H1 (cell line): ENCODE data around the gene PHC3. TPM values are rescaled to one million over a fixed set of nuclear protein-coding genes. Genes with fewer than 3 reads are reported as not detected.

Experiments used
- CTCF ChIA-PET: fragments of 300-600 bp; sonication (Branson Sonifier 250); formaldehyde crosslinking; loops from one replicate; lab custom pipeline; 2021; ENCODE audit not compliant: partially characterized antibody; lab: Charles Lee
- POLR2A ChIA-PET: fragments of 300-600 bp; sonication (Branson Sonifier 250); formaldehyde crosslinking; loops from one replicate; lab custom pipeline; 2021; ENCODE audit warnings: inconsistent platforms; ENCODE audit not compliant: partially characterized antibody; lab: Charles Lee
- DNase-seq, 2 experiments: peaks; one replicate each; pipeline versions ENCODE4 v3.0.0 to v3.0.0-alpha.2; 2010 to 2022; ENCODE audit warnings: low spot score in 2 of 2, low read depth in 1 of 2, mixed read lengths in 1 of 2
- FAIRE-seq: peaks from 2 replicates; lab custom pipeline; 2011; peaks lifted over from hg19 to GRCh38; lab: Jason Lieb, UNC
- H2AFZ ChIP-seq: 2 replicates; pipeline ENCODE4 v1.8.1; 2012; ENCODE audit warnings: low read length, inconsistent platforms
- H2AK5ac ChIP-seq: 2 replicates; pipeline ENCODE4 v1.6.1; 2013; ENCODE audit warnings: low read depth, low read length
- H2BK120ac ChIP-seq: replicated peaks from 2 replicates; pipeline ENCODE3; 2013; ENCODE audit warnings: low read depth, low read length, inconsistent platforms
- H2BK12ac ChIP-seq: 2 replicates; pipeline ENCODE4 v1.6.1; 2013; ENCODE audit warnings: low read depth, low read length
- H2BK15ac ChIP-seq: 2 replicates; pipeline ENCODE4 v1.6.1; 2013; ENCODE audit warnings: low read length
- H2BK20ac ChIP-seq: 2 replicates; pipeline ENCODE4 v1.6.1; 2013; ENCODE audit warnings: low read length
- H2BK5ac ChIP-seq: 2 replicates; pipeline ENCODE4 v1.6.1; 2013; ENCODE audit warnings: low read depth, low read length
- H3K14ac ChIP-seq: 2 replicates; pipeline ENCODE4 v1.6.1; 2013; ENCODE audit warnings: inconsistent platforms; ENCODE audit not compliant: insufficient read length
- H3K18ac ChIP-seq: 2 replicates; pipeline ENCODE4 v1.6.1; 2013; ENCODE audit warnings: low read length; ENCODE audit errors: extremely low read depth
- H3K23ac ChIP-seq: 2 replicates; pipeline ENCODE4 v1.6.1; 2013; ENCODE audit warnings: inconsistent platforms; ENCODE audit not compliant: insufficient read length
- H3K23me2 ChIP-seq: 2 replicates; pipeline ENCODE4 v1.6.1; 2013; ENCODE audit warnings: low read depth, low read length
- H3K27ac ChIP-seq: 2 replicates; pipeline ENCODE4 v1.6.1; 2011; ENCODE audit warnings: low read depth, low read length, inconsistent platforms
- H3K27me3 ChIP-seq, 4 experiments: replicated peaks in 1 of 4; 1 replicate in 1 of 4; 2 replicates in 3 of 4; pipeline versions ENCODE4 v1.6.1 to v1.8.1; 2011 to 2013; ENCODE audit warnings: low read length in 3 of 4, mild to moderate bottlenecking in 3 of 4, inconsistent platforms in 2 of 4, mixed read lengths in 2 of 4, moderate library complexity in 1 of 4; ENCODE audit not compliant: control insufficient read depth in 3 of 4, insufficient read depth in 3 of 4; ENCODE audit errors: extremely low read depth in 1 of 4
- H3K36me3 ChIP-seq, 4 experiments: 2 replicates each; pipeline versions ENCODE4 v1.6.1 to v1.8.1; 2011 to 2013; ENCODE audit warnings: mild to moderate bottlenecking in 4 of 4, low read length in 3 of 4, moderate library complexity in 2 of 4, control low read depth in 1 of 4, inconsistent platforms in 1 of 4; ENCODE audit not compliant: insufficient read depth in 4 of 4, control insufficient read depth in 2 of 4
- H3K4ac ChIP-seq: replicated peaks from 2 replicates; pipeline ENCODE3; 2013; ENCODE audit warnings: low read length, low read depth, mixed read lengths, inconsistent platforms; ENCODE audit not compliant: insufficient read length
- H3K4me1 ChIP-seq, 4 experiments: replicated peaks in 1 of 4; 1 replicate in 1 of 4; 2 replicates in 3 of 4; pipeline versions ENCODE4 v1.6.1 to v1.8.1; 2011 to 2013; ENCODE audit warnings: low read length in 3 of 4, inconsistent platforms in 2 of 4, mixed read lengths in 1 of 4; ENCODE audit not compliant: insufficient read depth in 4 of 4, control insufficient read depth in 3 of 4
- H3K4me2 ChIP-seq, 2 experiments: 2 replicates each; pipeline versions ENCODE4 v1.6.1 to v1.8.1; 2011 to 2013; ENCODE audit warnings: low read depth in 2 of 2, low read length in 2 of 2, control low read depth in 1 of 2, inconsistent platforms in 1 of 2, mild to moderate bottlenecking in 1 of 2; ENCODE audit not compliant: insufficient read depth in 1 of 2
- H3K4me3 ChIP-seq, 4 experiments: fragments of 200-600, 300-600 bp in 1 of 4; sonication (generic), shearing (Covaris generic), sonication (Bioruptor Twin) in 1 of 4; 2 replicates each; pipeline versions ENCODE4 v1.5.1 to v1.8.1; 2011 to 2016; ENCODE audit warnings: low read length in 4 of 4, low read depth in 3 of 4, control low read depth in 2 of 4, inconsistent platforms in 2 of 4, mild to moderate bottlenecking in 2 of 4, mixed read lengths in 1 of 4, moderate library complexity in 1 of 4; ENCODE audit not compliant: insufficient read depth in 2 of 4; ENCODE audit errors: extremely low read depth in 1 of 4
- H3K56ac ChIP-seq: replicated peaks from 2 replicates; pipeline ENCODE3; 2013; ENCODE audit warnings: low read depth, mild to moderate bottlenecking, mixed read lengths, low read length, inconsistent platforms; ENCODE audit not compliant: insufficient read length
- H3K79me1 ChIP-seq: 2 replicates; pipeline ENCODE4 v1.6.1; 2013; ENCODE audit warnings: low read depth, low read length, control low read depth
- H3K79me2 ChIP-seq, 2 experiments: 2 replicates each; pipeline versions ENCODE4 v1.6.1 to v1.8.1; 2012 to 2013; ENCODE audit warnings: low read length in 2 of 2, mild to moderate bottlenecking in 2 of 2, inconsistent platforms in 1 of 2; ENCODE audit not compliant: insufficient read depth in 2 of 2, control insufficient read depth in 1 of 2
- H3K9ac ChIP-seq, 4 experiments: replicated peaks in 1 of 4; 1 replicate in 1 of 4; 2 replicates in 3 of 4; pipeline versions ENCODE4 v1.6.1 to v1.8.1; 2011 to 2013; ENCODE audit warnings: low read depth in 3 of 4, low read length in 3 of 4, control low read depth in 2 of 4, mild to moderate bottlenecking in 2 of 4, moderate library complexity in 2 of 4, inconsistent platforms in 1 of 4; ENCODE audit errors: extremely low read depth in 1 of 4
- H3K9me3 ChIP-seq, 2 experiments: 2 replicates each; pipeline versions ENCODE4 v1.6.1 to v1.8.1; 2012 to 2013; ENCODE audit warnings: mild to moderate bottlenecking in 2 of 2, moderate library complexity in 2 of 2, control low read depth in 1 of 2, inconsistent platforms in 1 of 2, low read depth in 1 of 2, low read length in 1 of 2, mixed read lengths in 1 of 2; ENCODE audit not compliant: insufficient read depth in 2 of 2
- H4K20me1 ChIP-seq, 2 experiments: replicated peaks in 1 of 2; 2 replicates each; pipeline versions ENCODE3 to v1.8.1; 2011 to 2013; ENCODE audit warnings: inconsistent platforms in 2 of 2, low read length in 2 of 2, mild to moderate bottlenecking in 1 of 2; ENCODE audit not compliant: insufficient read depth in 2 of 2, control insufficient read depth in 1 of 2
- H4K5ac ChIP-seq: 2 replicates; pipeline ENCODE4 v1.6.1; 2013; ENCODE audit warnings: low read length, low read depth, mixed read lengths, inconsistent platforms; ENCODE audit not compliant: insufficient read length
- H4K8ac ChIP-seq: 2 replicates; pipeline ENCODE4 v1.8.0; 2013; ENCODE audit warnings: mild to moderate bottlenecking, moderate library complexity, low read length, inconsistent platforms; ENCODE audit not compliant: insufficient read depth; ENCODE audit errors: extremely low read depth
- H4K91ac ChIP-seq: replicated peaks from 2 replicates; pipeline ENCODE3; 2013; ENCODE audit warnings: low read length, mixed read lengths, inconsistent platforms; ENCODE audit not compliant: insufficient read length
- SRF ChIP-seq: IDR thresholded peaks from 2 replicates; pipeline ENCODE4 v1.6.1; 2011; ENCODE audit warnings: mild to moderate bottlenecking, low read depth, low read length, moderate library complexity
- WGBS, 2 experiments: shearing (Covaris generic) in 1 of 2; methylation state at CpG; one replicate each; pipeline versions ENCODE4 v1.1.6 to v1.1.7; 2013 to 2015; ENCODE audit warnings: low lambda C conversion rate in 2 of 2, mixed read lengths in 2 of 2, inconsistent platforms in 1 of 2, low coverage in 1 of 2, missing lambda C conversion rate in 1 of 2; ENCODE audit not compliant: insufficient replicate concordance in 2 of 2, insufficient coverage in 1 of 2, insufficient read length in 1 of 2; ENCODE audit errors: extremely low coverage in 1 of 2, missing lambda C conversion rate in 1 of 2; 5-methylcytosine and 5-hydroxymethylcytosine counted together
- polyA plus RNA-seq, 7 experiments: library from polyadenylated mRNA; depleted of rRNA in 3 of 7; stranded (reverse) in 5 of 7; unstranded in 2 of 7; fragments of >200 nt in 5 of 7; fragments of 200-250 nt in 2 of 7; gene quantifications; 1 replicate in 5 of 7; 2 replicates in 1 of 7; 4 replicates in 1 of 7; pipeline versions ENCODE4 v1.2.1 to v1.2.3, GENCODE V29; 2011 to 2013; ENCODE audit warnings: missing spikeins in 2 of 7, mixed read lengths in 2 of 7
- total RNA-seq: library from RNA; stranded (reverse); fragmentation: NEBNext Ultra II Directional; extraction: Animal tissue kit (Norgen Biotek cat#: 25700); gene quantifications from 2 replicates; pipeline ENCODE4 v1.2.1, GENCODE V29; 2021

The PHC3 gene
- total and polyA plus RNA-seq, 2 of the 8 experiments (the other 6 are each of a cell fraction or from before 2014, with no cell fraction given): 26.4 to 29.2 TPM

DNA sequence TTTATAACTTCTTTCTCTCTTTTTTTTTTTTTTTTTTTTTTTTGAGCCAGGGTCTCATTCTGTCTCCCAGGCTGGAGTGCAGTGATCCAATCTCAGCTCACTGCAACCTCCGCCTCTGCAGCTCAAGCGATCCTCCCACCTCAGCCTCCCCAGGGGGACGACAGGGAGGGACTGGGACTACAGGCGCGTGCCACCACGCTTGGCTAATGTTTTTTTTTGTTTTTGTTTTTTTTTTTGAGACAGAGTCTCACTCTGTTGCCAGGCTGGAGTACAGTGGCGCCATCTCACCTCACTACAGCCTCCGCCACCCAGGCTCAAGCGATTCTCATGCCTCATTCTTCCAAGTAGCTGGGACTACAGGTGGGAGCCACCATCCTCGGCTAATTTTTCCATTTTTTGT lies 23.0 kb upstream of the PHC3 start:
- no peak overlapping the region for H4K8ac ChIP-seq

More for the DNA sequence above, 23.0 kb upstream of the PHC3 start:
- Histone ChIP-seq H4K5ac (no peak overlapping the region), H3K4me2 (no peak overlapping the region), H3K18ac (no peak overlapping the region), H3K23ac (no peak overlapping the region), H3K4me1 (no peaks in the 10 kb centered on the region), H3K4me3 (no peak overlapping the region), H2BK120ac (no peak overlapping the region), H3K27me3 (no peaks in the 10 kb centered on the region), H4K20me1 (no peaks in the 10 kb centered on the region), H3K9ac (no peak overlapping the region), H2BK15ac (no peak overlapping the region), H2BK20ac (no peak overlapping the region), H3K4ac (no peak overlapping the region), H2BK5ac (no peak overlapping the region), H3K56ac (no peak overlapping the region), H3K14ac (no peak overlapping the region), H3K27ac (no peak overlapping the region), H4K91ac (no peak overlapping the region), H3K79me2 (no peaks in the 10 kb centered on the region), H3K36me3 (no peaks in the 10 kb centered on the region), H3K9me3 (no peaks in the 10 kb centered on the region), H3K23me2 (0 out of 2 replicates have a peak, but pooled peaks cover 1% of the 10 kb centered on the region), H3K79me1 (no peaks in the 10 kb centered on the region), H2AFZ (no peak overlapping the region), H2AK5ac (no peak overlapping the region), H2BK12ac (no peak overlapping the region)
- 93% methylated on average over 10 of the region's 10 CpGs; no CpG with 5 or more reads in 1 of the 2 experiments for WGBS, 2 experiments
- no peak for FAIRE-seq
- no peak for DNase-seq
- ChIA-PET CTCF (interaction anchor here (0.6 to 1.2 kb wide), 3 partner anchors 11 to 70 kb away, joined by 3 read pairs; no protein-coding TSS in a partner anchor), POLR2A (interaction anchor here (0.6 kb wide), 1 partner anchor 157 kb away, joined by 3 read pairs; no protein-coding TSS in a partner anchor)
- TF ChIP-seq SRF: no peak
